ENCODE results near the gene UNG. TPM values are rescaled to one million over a fixed set of nuclear protein-coding genes. Genes with fewer than 3 reads are reported as not detected.
A peak's percentile ranks its signal among the peaks of the same experiment; 100 is the strongest.

The UNG gene
- total and polyA plus RNA-seq, 2 of the 4 experiments (the other 2 are of a cell fraction), result 13.3 to 16.0 TPM

DNA sequence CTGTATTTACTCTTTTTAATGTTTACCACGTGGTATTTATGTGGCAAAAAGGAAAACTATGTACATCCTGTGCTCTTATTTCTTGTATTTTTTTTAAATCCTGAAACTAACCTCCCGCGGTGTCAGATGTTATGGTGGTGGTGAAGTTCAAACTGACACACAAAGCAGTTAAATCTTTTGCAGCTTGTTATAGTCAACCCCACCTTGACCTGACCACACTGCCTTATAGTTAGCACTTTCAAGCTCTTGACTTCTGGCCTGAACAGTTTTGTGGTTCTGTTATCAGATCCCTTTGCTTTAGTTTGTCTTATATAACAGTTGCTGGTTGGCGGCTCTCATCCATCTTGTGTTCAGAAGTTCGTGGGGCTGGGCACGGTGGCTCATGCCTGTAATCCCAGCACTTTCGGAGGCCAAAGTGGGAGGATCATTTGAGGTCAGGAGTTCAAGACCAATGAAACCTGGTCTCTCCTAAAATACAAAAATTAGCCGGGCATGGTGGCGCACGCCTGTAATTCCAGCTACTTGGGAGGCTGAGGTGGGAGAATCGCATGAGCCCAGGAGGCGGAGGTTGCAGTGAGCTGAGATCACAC is 2.1 kb downstream of the UNG start:
- H4K91ac ChIP-seq (ENCODE audit: insufficient read depth, low read depth, low read length), result no peak overlapping the region
- H2AK9ac ChIP-seq (replicated peaks; ENCODE audit: low read depth, low read length, poor library complexity), result no peak overlapping the region
- no CpG with 5 or more reads among the region's 12 CpGs for WGBS, 2 experiments (ENCODE audit: extremely low coverage in 2 of 2, insufficient read length in 1 of 2)
- intact Hi-C loops (cut with micrococcal nuclease) (loop anchor here (10.0 kb wide), 3 partner anchors 145 to 435 kb away; partner anchors contain the start of gene SSH1), dilution Hi-C loops (cut with HindIII; ENCODE audit: low sequenced_read_pairs, unreplicated experiment) (no loop called here), in situ Hi-C loops (cut with MboI; ENCODE audit: low sequenced_read_pairs) (loop anchor here (10.0 to 25.0 kb wide), 2 partner anchors 295 to 462 kb away; partner anchors contain the start of gene SELPLG)
- ChIA-PET POLR2A (ENCODE audit: unreplicated experiment) (interaction anchor here (0.5 kb wide), 1 partner anchor 250 kb away, joined by 3 read pairs; no protein-coding TSS in a partner anchor), CTCF (interaction anchor here (1.3 to 1.7 kb wide), 2 partner anchors 12 to 286 kb away, joined by 5 to 10 read pairs; no protein-coding TSS in a partner anchor)
- no peaks in the 10 kb centered on the region for H3K9me3 ChIP-seq (ENCODE audit: control insufficient read depth, insufficient read depth, low read length)
- H4K5ac ChIP-seq (ENCODE audit: low read depth, low read length), result no peak overlapping the region
- H3K27ac ChIP-seq (ENCODE audit: insufficient read depth, low read length), result no peak overlapping the region
- H4K20me1 ChIP-seq (ENCODE audit: insufficient read depth, low read length), result no peaks in the 10 kb centered on the region
- no peak overlapping the region for H2BK120ac ChIP-seq (ENCODE audit: low read depth, low read length)
- no TSS peak for BruUV-seq (replicated peaks)
- no peak overlapping the region for H3K18ac ChIP-seq (ENCODE audit: low read depth, low read length)
- ATAC-seq (ENCODE audit: low read depth), result no peak
- peaks cover 14 to 28% of the 10 kb centered on the region in 2 experiments for H3K79me1 ChIP-seq (ENCODE audit: low read depth in 1 of 2, low read length in 2 of 2)
- H3K4me3 ChIP-seq (ENCODE audit: insufficient read depth, low read depth, low read length), result no peak overlapping the region
- no peak overlapping the region for H3K56ac ChIP-seq (ENCODE audit: extremely low read depth, insufficient read depth, low read length)
- H2BK5ac ChIP-seq (ENCODE audit: low read depth, low read length, poor library complexity, severe bottlenecking), result no peak overlapping the region
- H3K4me1 ChIP-seq (ENCODE audit: control insufficient read depth, insufficient read depth, low read length), result no peaks in the 10 kb centered on the region
- H4K8ac ChIP-seq (ENCODE audit: low read depth in 2 of 2, low read length in 2 of 2), result no peak overlapping the region
- H3K14ac ChIP-seq (replicated peaks; ENCODE audit: low read depth, low read length), result no peak overlapping the region
- DNase-seq, result no peak
- no peak for TF ChIP-seq POLR2A (IDR thresholded peaks at IDR 0.05; ENCODE audit: low read depth, low read length)
- TF ChIP-seq, protein P1, sequence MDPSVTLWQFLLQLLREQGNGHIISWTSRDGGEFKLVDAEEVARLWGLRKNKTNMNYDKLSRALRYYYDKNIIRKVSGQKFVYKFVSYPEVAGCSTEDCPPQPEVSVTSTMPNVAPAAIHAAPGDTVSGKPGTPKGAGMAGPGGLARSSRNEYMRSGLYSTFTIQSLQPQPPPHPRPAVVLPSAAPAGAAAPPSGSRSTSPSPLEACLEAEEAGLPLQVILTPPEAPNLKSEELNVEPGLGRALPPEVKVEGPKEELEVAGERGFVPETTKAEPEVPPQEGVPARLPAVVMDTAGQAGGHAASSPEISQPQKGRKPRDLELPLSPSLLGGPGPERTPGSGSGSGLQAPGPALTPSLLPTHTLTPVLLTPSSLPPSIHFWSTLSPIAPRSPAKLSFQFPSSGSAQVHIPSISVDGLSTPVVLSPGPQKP (IDR thresholded peaks at IDR 0.05; ENCODE audit: borderline replicate concordance, low read depth, low read length), result no peak
- TF ChIP-seq FOS (IDR thresholded peaks at IDR 0.05; ENCODE audit: low read depth, low read length), result no peak
- TF ChIP-seq NFE2L2 (IDR thresholded peaks at IDR 0.05; ENCODE audit: low read depth, low read length), result no peak
- no peak for TF ChIP-seq RAD21 (IDR thresholded peaks at IDR 0.05; ENCODE audit: low read length)
- TF ChIP-seq, protein P2, sequence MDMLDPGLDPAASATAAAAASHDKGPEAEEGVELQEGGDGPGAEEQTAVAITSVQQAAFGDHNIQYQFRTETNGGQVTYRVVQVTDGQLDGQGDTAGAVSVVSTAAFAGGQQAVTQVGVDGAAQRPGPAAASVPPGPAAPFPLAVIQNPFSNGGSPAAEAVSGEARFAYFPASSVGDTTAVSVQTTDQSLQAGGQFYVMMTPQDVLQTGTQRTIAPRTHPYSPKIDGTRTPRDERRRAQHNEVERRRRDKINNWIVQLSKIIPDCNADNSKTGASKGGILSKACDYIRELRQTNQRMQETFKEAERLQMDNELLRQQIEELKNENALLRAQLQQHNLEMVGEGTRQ (IDR thresholded peaks at IDR 0.05; ENCODE audit: low read depth, low read length), result no peak
- no peak for TF ChIP-seq CEBPB (IDR thresholded peaks at IDR 0.05; ENCODE audit: low read depth, low read length)
- no peak for TF ChIP-seq MAZ (IDR thresholded peaks at IDR 0.05; ENCODE audit: borderline replicate concordance, low read depth, low read length)
- TF ChIP-seq, protein P3, sequence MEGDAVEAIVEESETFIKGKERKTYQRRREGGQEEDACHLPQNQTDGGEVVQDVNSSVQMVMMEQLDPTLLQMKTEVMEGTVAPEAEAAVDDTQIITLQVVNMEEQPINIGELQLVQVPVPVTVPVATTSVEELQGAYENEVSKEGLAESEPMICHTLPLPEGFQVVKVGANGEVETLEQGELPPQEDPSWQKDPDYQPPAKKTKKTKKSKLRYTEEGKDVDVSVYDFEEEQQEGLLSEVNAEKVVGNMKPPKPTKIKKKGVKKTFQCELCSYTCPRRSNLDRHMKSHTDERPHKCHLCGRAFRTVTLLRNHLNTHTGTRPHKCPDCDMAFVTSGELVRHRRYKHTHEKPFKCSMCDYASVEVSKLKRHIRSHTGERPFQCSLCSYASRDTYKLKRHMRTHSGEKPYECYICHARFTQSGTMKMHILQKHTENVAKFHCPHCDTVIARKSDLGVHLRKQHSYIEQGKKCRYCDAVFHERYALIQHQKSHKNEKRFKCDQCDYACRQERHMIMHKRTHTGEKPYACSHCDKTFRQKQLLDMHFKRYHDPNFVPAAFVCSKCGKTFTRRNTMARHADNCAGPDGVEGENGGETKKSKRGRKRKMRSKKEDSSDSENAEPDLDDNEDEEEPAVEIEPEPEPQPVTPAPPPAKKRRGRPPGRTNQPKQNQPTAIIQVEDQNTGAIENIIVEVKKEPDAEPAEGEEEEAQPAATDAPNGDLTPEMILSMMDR (conservative IDR thresholded peaks at IDR 0.05; ENCODE audit: low read depth, low read length), result no peak
- TF ChIP-seq MAFK (IDR thresholded peaks at IDR 0.05; ENCODE audit: low read depth, low read length), result no peak
- TF ChIP-seq CHD1 (IDR thresholded peaks at IDR 0.05; ENCODE audit: low read depth, low read length), result no peak
- no peak for TF ChIP-seq RCOR1 (IDR thresholded peaks at IDR 0.05; ENCODE audit: insufficient replicate concordance, low read length)
- TF ChIP-seq SMC3 (IDR thresholded peaks at IDR 0.05; ENCODE audit: low read depth, low read length), result no peak
- no peak for TF ChIP-seq MXI1 (IDR thresholded peaks at IDR 0.05; ENCODE audit: borderline replicate concordance, low read depth, low read length)
- H3K4ac ChIP-seq (ENCODE audit: low read depth, low read length), result no peak overlapping the region
- peak overlapping the region; percentile 38; the same call in 1 of the 2 replicates for H3K23ac ChIP-seq (ENCODE audit: low read depth, low read length)
- peaks cover 20% of the 10 kb centered on the region for H3K36me3 ChIP-seq (ENCODE audit: control insufficient read depth, insufficient read depth, low read length)
- peak overlapping the region; percentile 36 for H3K4me2 ChIP-seq (ENCODE audit: low read depth, low read length)
- no peak overlapping the region for H2AK5ac ChIP-seq (ENCODE audit: low read depth, low read length)
- H2AFZ ChIP-seq (replicated peaks; ENCODE audit: low read length, poor library complexity), result no peak overlapping the region
- H2BK20ac ChIP-seq (ENCODE audit: low read depth, low read length), result no peak overlapping the region
- H3K9me1 ChIP-seq (ENCODE audit: insufficient read depth, low read length), result 0 out of 2 replicates have a peak, but pooled peaks cover 3% of the 10 kb centered on the region
- H3K27me3 ChIP-seq (ENCODE audit: control insufficient read depth, insufficient read depth, low read length), result no peaks in the 10 kb centered on the region
- no peak overlapping the region for H3K9ac ChIP-seq (ENCODE audit: low read depth, low read length)
- H2BK15ac ChIP-seq (ENCODE audit: low read depth, low read length), result no peak overlapping the region
